HL-60/S4 treated with retinoic acid at 250 ng/mL for 4 days and 3 days (cell line): ENCODE results near the gene RBM20.

Experiments
- in situ Hi-C: fragments of 300-500 bp; cut with MboI; formaldehyde crosslinking; loops from 2 replicates; pipeline ENCODE4 v1.7.0; 2022; ENCODE audit warnings: low sequenced_read_pairs

The RBM20 gene

GRCh38 chr10:110670335-110670734 lies 26.2 kb downstream of the RBM20 start:
- in situ Hi-C loops: no loop called here

- in situ Hi-C loops: no loop called here
Observed at GRCh38 chr10:110671788-110672579, 27.8 kb downstream of the RBM20 start.

DNA sequence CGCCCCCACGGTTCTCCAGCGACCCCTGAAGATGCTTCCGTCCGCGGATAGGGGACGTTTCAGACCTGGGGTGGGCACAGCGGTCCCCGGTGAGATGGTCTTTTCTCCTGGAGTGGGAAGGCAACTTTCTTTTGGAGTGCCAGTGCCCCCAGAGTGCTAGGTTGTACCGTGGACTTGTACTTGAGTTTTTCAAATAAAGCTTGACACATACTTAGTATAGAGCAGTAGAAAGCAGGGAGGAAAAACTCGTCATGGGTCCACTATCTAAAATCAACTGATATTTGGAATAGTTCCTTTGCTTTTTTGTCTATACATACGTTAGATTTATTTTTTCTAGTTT lies 28.4 kb downstream of the RBM20 start:
- in situ Hi-C loops: no loop called here

DNA sequence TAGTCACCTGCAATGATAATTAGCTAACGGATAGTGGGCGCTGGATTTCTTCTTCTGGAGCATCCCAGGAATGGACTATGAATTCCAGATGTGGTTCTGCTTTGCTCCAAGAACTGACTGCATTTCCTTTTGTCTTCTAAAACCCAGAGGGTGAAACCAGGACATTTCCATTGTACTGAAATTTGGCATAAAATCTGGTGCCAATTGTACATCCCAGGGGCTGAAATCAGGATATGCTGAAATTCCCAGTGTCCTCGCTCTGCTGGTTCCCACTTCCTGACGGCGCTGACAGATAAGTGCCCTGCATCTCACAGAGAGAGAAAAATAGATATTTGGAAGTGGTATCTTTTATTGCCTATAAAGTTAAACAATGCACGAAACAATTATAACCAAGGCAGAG lies 31.9 kb downstream of the RBM20 start:
- in situ Hi-C loops: no loop called here

DNA sequence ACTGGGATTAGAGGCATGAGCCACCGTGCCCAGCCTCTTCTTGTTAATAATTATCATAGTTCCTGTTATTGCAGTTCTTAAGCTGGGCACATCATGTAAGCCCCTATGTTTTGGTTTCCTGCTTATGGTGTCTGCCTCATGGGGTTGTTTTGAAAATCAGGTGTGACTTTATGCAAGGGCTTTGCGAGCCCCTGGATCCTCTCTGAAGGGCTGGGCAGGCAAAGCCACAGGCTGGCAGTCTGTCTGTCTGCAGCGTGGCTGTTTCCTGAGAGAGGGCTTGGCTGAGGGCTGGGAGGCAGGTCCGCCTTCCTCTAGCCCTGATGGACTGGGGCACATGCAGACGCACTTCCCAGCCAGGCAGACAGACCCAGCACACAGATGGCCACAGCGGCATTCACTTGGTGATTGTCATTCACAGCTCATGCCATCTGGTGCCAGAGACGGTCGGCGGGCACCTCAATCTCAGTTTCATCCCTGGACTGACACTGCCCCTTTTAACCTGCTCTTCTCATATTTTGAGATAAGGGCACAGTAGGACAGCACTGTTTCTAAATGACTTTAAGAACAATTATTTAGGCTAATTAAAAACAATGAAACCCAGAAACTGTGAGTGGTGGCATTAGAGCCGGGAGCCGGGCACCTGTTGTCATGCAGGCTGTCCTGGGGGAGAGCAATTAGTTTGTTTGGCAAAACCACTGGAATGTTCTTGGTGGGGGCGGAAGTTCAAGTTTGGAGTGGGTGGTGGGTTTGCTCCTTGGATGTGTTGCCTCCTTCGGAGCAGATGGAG lies 35.5 kb downstream of the RBM20 start:
- in situ Hi-C loops: no loop called here

DNA sequence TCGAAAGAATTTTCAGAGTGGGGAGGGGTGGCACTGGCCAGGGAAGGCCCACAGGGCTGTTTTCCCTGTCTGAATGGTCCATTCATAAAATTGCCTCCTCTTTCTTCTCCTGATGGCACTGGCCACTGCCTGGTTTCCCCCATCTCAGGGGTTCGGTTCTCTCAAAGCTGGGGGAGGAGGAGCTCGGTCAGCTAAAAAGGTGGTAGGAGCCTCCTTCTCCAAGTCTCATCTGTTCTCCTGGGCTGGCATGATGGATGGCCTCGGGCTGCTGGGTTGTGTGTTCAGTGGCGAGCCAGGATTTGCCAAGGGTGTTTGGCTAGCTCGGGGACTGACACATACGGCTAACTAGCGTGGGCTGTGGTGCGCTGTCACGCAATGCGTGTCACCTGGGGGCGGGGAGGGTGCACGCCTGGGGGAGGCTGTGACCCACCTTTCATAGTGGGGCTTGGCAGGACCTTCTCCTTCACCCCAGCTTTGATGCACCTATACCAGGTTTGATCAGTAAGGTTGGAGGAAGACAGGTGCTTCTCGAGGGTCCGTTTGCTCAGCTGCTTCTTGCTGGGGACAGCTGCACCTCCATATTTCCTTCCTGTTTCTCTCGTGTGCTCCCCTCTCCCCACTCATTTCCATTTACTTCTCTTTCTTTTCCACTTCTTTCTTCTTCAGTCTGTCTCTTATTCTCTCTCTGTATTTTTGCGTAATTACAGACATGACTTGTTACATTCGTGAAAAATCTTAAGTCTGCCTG lies 36.3 kb downstream of the RBM20 start:
- in situ Hi-C loops: no loop called here

DNA sequence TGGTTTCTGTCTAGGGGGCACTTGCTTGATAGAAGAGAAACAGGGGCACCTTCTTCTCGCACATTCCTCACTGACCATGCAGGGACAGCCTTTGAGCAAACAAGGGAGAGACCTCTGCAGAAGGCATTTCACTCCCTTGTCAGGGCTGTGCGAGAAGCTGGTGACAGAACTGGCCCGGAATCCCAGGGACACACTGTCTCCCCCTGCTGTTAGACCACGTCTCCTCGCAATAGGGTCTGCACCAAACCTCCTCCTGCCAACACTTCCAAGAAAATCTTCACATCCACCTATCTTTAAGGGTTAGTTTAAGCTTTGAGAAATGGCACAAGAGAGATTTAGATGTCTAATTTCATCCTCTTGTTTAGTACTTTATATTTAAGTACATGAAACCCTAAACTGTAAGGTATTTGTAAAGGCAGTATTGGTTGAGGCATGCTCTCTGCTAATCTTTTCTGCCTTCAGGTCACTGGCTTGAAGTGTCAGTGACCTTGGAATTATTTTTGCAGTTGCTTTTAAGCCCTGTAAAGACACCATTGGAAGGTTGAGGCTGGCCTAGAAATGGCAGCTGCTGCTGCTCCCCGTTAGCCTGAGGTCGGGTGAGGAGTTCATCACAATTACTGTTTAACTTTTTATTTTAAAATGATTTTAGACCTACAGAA lies 37.0 kb downstream of the RBM20 start:
- in situ Hi-C loops: no loop called here

- in situ Hi-C loops: no loop called here
Observed at GRCh38 chr10:110682348-110682747, 38.2 kb downstream of the RBM20 start.

- in situ Hi-C loops: no loop called here
Observed at GRCh38 chr10:110684800-110685446, 40.8 kb downstream of the RBM20 start.

GRCh38 chr10:110686047-110686446 lies 41.9 kb downstream of the RBM20 start:
- in situ Hi-C loops: no loop called here

DNA sequence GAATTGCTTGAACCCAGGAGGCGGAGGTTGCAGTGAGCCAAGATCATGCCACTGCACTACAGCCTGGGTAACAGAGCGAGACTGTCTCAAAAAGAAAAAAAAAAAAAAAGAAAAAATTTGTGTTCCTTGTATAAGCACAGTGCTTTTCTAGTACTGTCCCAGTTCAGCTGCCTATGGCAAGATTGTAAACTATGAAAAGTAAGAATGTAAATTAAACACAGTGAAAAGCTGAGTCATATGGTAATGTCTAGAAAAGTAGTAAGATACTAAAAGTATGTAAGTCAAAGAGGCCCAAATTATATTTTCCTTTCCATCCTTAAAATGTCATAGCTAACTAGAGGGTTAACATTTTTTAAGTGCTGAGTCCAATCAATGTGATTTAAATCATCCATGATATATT lies 42.8 kb downstream of the RBM20 start:
- in situ Hi-C loops: no loop called here

DNA sequence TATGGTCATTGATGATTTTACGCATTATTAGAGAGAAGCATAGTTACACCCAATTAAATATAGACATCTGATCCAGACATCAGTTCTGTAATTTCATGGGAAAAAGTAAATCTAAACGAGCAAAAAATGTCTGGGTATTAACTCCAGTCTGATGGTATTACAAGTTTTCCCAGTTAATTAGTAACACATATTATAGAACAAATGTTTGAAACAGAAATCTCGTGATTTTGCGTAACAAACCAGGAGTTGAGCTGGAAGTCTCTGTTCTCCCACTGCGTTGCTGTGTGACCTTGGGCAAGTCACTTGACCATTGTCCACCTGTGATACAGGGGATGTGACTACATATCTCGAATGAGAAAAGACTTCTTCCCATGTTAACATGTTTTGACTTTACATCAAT lies 43.3 kb downstream of the RBM20 start:
- in situ Hi-C loops: no loop called here

DNA sequence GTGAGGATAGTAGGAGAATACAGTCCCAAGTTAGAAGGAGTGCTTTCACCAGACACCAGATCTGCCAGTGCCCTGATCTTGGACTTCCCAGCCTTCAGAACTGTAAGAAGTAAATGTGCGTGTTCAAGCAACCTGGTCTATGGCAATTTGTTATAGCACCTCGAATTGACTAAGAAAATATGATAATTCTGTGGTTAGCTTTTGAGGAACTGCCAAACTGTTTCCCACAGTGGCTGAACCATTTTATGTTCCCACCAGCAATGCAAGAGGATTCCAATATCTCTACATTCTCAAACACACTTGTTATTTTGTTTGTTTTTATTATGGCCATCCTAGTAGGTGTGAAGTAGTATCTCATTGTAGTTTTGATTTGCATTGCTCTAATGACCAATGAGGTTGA lies 47.0 kb downstream of the RBM20 start:
- in situ Hi-C loops: no loop called here

DNA sequence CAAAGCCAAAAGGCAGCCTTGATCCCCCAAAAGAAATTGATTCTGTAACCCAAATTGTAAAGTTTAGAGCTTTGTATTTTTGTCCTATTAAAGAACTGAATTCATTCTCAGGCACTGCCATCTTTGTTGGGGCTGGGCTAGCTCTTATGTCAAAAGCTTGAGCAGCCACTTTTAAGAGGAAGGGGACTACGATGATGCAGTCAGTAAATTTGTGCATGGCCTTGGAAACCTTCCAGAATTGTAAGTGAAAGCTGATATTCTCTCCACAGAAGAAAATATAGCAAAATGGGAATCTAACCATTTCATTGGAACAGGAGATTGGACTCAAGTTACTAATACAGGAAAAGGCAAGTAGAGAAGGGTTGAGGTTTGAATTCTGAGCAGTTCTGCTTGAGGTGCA lies 50.1 kb downstream of the RBM20 start:
- in situ Hi-C loops: no loop called here

DNA sequence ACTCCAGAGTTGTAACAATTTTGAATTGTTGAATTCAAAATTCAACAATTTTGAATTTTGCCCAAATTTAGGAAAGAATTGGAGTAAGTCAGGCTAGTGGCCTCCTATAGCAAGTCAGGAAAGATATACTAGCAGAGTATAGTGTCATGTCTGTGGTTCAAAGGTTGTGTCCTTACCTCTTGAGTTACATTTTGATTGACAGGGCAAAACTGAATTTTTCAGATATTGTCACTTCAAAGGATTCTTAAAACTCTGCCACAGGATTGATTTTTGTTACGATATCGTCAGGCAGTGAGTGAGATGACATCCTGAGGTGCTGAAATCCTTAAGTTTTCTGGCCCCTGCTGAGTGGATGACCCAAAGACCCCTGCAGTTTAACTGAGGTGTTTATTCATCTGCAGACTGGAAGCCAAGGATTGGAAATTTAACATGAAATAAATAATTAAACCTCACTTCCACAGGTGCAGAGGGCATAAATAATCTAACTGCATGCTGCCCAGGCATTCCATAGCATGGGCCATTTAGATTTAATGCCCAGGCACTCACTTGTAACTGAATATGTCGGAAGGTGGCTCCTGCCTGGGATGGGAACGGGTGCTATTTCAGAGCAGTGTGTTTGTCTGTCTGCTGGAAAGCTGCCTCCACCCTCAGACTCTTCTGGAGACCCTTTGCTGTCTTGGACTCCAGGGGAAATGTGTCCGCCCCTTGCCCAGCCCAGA lies 50.8 kb downstream of the RBM20 start:
- in situ Hi-C loops: no loop called here

DNA sequence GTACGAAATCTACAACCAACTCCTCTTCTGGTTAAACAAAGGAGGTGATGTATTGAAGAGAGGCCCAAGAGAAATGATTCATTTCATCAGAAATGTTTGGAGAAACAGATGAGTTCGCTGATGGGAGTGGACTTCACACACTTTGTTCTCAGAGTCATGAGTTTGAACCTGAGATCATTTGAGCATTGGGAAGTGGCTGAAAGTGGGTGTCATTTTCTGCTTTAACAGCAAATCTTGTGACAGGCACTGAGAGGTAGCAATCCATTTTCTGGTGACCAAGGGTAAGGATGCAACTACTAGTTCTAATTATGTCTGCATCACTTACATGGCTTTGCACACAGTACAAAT lies 51.4 kb downstream of the RBM20 start:
- in situ Hi-C loops: no loop called here

DNA sequence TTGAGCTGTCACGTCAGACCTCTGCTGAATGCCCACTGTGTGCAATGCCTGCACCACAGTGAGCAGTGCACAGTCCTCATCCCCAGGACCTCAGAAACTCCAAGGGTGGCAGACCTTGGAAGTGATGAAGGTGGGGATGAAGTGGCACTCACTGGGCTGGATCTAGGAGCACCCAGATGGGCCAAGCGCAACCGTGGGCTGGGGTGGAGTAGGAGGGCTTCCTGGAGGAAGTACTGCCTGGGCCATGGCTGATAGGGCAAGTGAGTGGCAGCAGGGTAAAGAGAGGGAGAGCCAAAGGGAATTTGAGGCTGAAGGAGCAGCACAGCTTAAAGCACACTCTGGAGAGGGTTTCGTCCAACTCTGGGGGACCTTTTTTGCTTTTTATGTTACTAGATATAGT lies 52.3 kb downstream of the RBM20 start:
- in situ Hi-C loops: no loop called here

DNA sequence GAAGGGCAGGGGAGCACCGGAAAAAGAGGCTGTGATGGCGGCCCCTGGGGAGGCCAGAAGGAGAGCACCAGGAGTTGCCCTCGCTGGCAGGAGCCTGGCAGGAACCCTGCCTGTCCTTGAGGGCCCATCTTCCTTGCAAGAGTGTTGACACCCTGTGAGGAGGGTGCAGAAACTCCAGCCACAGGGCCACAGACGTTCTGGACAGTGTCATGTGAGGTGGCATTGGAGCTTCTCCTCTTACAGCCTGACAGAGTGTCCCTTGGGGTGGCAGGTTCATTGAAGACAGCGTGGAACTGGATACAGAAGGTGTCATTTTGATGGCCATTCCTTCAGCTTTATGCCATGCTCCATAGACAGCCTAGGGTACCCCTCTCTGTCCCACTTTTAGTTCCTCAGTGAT lies 54.2 kb downstream of the RBM20 start:
- in situ Hi-C loops: no loop called here

GRCh38 chr10:110698782-110699201 lies 54.7 kb downstream of the RBM20 start:
- in situ Hi-C loops: no loop called here

DNA sequence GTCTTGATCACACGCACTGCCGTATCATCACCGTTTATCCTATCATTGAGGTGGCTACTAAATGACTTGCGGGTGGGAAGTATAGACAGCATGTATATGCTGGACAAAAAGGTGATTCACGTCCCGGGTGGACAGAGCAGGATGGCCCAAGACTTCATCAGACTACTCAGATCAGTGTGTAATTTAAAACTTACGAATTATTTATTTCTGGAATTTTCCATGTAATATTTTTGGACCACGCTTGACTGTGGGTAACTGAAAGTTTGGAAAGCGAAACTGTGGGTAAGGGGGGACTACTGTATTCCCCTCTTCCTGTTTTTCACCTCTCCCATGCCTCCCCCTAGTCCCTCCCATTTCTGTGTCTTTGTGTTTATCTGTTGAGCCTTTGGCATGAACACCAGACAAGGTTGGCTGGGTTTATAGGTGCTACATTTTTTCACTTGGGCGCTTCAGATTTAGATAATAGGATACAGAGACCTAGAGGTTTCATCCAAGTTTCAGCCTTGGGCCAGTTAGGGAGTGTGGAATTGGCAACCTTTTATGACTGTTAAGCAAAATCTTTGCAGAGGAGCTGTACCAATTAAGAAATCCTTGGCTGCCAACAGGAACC lies 55.8 kb downstream of the RBM20 start:
- in situ Hi-C loops: no loop called here
